ENCODE measurements around the gene ADI1. TPM values are rescaled to one million over a fixed set of nuclear protein-coding genes. Genes with fewer than 3 reads are reported as not detected.

Gene ADI1
- total and polyA plus RNA-seq, 7 donors = 35.7 to 114 (median 86.3) TPM

DNA sequence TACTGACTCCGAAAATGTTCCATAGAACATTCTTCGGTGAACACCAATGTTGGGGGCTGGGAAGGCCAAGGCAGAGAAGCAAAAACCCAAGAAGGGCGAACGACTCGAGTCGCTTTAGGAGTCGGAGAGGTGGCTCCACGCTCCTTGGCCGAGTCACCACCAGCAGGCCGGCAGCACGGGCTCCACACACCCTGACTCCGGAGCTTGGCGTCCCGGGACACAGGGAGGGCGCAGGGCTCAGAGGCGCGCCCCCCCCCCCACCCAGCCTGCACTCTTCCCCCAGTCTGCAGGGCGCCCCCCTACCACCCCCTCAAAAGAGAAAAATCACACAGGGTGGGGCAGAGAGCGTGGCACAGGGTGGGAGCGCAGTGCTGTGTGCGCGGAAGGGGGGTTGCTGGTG, 7.5 kb upstream of the ADI1 start:
- Histone ChIP-seq H3K9me3 (no peaks in the 10 kb centered on the region), H3K4me3 (no peak overlapping the region), H3K36me3 (peaks cover 0 to 8% (median under 1%) of the 10 kb centered on the region in 4 donors), H3K27ac (no peak overlapping the region), H3K4me1 (peaks cover 0 to 34% (median 32%) of the 10 kb centered on the region in 4 donors), H3K27me3 (no peaks in the 10 kb centered on the region)
- intact Hi-C loops (cut with DNase I) = no loop called here
- TF ChIP-seq CTCF (IDR thresholded peaks at IDR 0.05) (no peak), EP300 (IDR thresholded peaks at IDR 0.05) (no peak), POLR2AphosphoS5 (IDR thresholded peaks at IDR 0.05) (no peak), POLR2A (IDR thresholded peaks at IDR 0.05) (no peak)
- DNase-seq = no peak
- WGBS, 2 donors = 93 to 95% methylated on average over 22 of the region's 22 CpGs

DNA sequence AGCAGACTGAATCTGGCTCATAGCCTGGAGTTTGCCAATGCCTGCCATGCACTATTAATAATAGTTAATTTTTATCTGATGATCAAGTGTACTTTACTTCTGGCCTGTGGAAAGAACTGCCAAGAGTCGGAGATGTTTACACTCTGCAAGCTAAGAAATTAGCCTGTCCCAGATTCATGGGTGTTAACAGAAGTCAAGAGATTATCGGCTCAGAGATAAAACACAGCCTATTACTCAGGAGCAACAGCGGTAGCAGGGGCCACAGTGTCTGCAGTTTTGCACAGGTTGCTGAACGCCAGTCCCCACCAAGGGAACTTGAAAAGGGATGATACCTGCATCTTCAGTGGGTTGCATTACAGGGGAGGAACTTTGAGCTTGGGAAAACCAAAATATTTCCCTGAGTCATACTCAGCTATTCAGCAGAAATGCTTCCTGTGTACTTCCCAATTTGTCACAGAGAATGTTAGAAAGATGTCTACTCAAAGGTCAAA, 4.3 kb upstream of the ADI1 start:
- 76 to 87% methylated on average over 4 of the region's 4 CpGs for WGBS, 2 donors
- DNase-seq = no peak
- peaks cover 0 to 58% (median 47%) of the 10 kb centered on the region in 4 donors for H3K4me1 ChIP-seq
- no peaks in the 10 kb centered on the region for H3K9me3 ChIP-seq
- peak overlapping the region in 2 of 4 donors; percentile 19 to 20 for H3K4me3 ChIP-seq
- no peaks in the 10 kb centered on the region for H3K27me3 ChIP-seq
- TF ChIP-seq CTCF (IDR thresholded peaks at IDR 0.05) = no peak
- no peaks in the 10 kb centered on the region for H3K36me3 ChIP-seq
- intact Hi-C loops (cut with DNase I) = no loop called here
- peak overlapping the region; percentile 78 to 96 (median 82) for H3K27ac ChIP-seq

DNA sequence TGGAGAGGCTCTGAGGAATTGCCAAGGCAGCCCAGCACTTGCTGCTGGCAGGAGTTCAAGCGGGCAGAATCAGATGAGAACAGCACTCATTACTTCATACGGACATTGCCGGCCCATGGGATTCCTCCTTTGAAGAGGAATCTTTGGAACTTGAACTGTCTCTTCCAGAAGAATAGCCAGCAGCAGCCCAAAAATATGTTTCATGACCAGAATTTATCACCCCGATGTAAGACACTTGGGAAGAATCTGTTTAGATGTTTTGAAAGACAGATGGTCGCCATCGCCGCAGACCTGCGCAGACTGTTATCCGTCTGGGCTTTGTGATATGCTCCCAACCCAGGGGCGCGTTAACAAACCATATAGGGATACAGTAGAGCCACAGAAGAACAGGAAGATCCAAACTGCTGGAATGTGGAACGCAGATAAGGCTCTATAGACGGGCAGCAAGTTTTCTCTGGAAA, 3.7 kb upstream of the ADI1 start:
- no peaks in the 10 kb centered on the region for H3K9me3 ChIP-seq
- no peaks in the 10 kb centered on the region for H3K36me3 ChIP-seq
- H3K27me3 ChIP-seq = no peaks in the 10 kb centered on the region
- WGBS, 2 donors = 87 to 89% methylated on average over 13 of the region's 13 CpGs
- peak; percentile 83 for DNase-seq
- peak overlapping the region in 2 of 4 donors; percentile 19 to 20 for H3K4me3 ChIP-seq
- peak overlapping the region; percentile 78 to 96 (median 82) for H3K27ac ChIP-seq
- TF ChIP-seq EP300 (IDR thresholded peaks at IDR 0.05) (no peak), CTCF (IDR thresholded peaks at IDR 0.05) (no peak), POLR2A (IDR thresholded peaks at IDR 0.05) (no peak), POLR2AphosphoS5 (IDR thresholded peaks at IDR 0.05) (peak in 2 of 4 donors; percentile 6 to 35)
- peaks cover 0 to 62% (median 51%) of the 10 kb centered on the region in 4 donors for H3K4me1 ChIP-seq
- intact Hi-C loops (cut with DNase I) = no loop called here

DNA sequence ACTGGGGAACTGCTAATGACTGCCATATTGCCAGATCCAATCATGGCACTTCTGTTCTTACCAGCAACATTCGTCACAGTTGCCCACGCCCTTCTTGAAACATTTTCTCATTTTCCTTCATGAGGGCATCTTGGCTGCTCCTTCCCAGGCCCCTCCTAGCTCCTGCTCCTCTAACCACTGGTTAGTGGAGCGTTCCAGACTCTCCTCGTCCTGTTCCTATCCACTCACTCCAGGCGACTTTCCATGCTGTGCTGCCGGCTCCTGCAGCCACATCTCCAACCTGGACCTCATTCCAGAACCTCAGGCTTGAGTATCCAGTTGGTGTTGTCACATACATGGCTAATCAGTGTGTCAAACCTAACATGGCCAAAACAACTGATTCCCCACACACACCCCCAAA, 1.3 kb upstream of the ADI1 start:
- no peaks in the 10 kb centered on the region for H3K27me3 ChIP-seq
- 93 to 94% methylated on average over 6 of the region's 6 CpGs for WGBS, 2 donors
- H3K36me3 ChIP-seq = peaks cover 0 to 5% (median 0%) of the 10 kb centered on the region in 4 donors
- DNase-seq = no peak
- H3K9me3 ChIP-seq = no peaks in the 10 kb centered on the region
- peak overlapping the region in 1 of 4 donors; percentile 93 for H3K4me3 ChIP-seq
- TF ChIP-seq POLR2AphosphoS5 (IDR thresholded peaks at IDR 0.05) (no peak), CTCF (IDR thresholded peaks at IDR 0.05) (no peak), POLR2A (IDR thresholded peaks at IDR 0.05) (no peak), EP300 (IDR thresholded peaks at IDR 0.05) (no peak)
- peak overlapping the region in 2 of 4 donors; percentile 96 for H3K27ac ChIP-seq
- H3K4me1 ChIP-seq = peaks cover 0 to 71% (median 61%) of the 10 kb centered on the region in 4 donors
- intact Hi-C loops (cut with DNase I) = no loop called here
